Testis (tissue), 3 donors: ENCODE data around the gene MDM1. TPM values are rescaled to one million over a fixed set of nuclear protein-coding genes. Genes with fewer than 3 reads are reported as not detected.

Experiments used
- DNase-seq: peaks from one replicate; pipeline ENCODE4 v3.0.0-alpha.2; 2019
- H3K27ac ChIP-seq, 2 donors: fragments of 200-600 bp; sonication (generic); one replicate each; pipeline ENCODE4 v1.5.1; 2019
- H3K27me3 ChIP-seq: fragments of 200-600 bp; sonication (generic); one replicate; pipeline ENCODE4 v1.5.1; 2019
- H3K36me3 ChIP-seq: fragments of 200-600 bp; sonication (generic); one replicate; pipeline ENCODE4 v1.5.1; 2017; ENCODE audit warnings: low read depth; ENCODE audit errors: missing control alignments
- H3K4me1 ChIP-seq: fragments of 200-600 bp; sonication (generic); one replicate; pipeline ENCODE4 v1.5.1; 2019
- H3K4me3 ChIP-seq, 2 donors: fragments of 200-600 bp; sonication (generic); one replicate each; pipeline ENCODE4 v1.5.1; 2017 to 2019
- H3K9me3 ChIP-seq: fragments of 200-600 bp; sonication (generic); one replicate; pipeline ENCODE4 v1.5.1; 2017
- CTCF ChIP-seq, 3 experiments: fragments of 450-650 bp in 2 of 3; fragments of 200-600 bp in 1 of 3; sonication (generic) in 1 of 3; IDR thresholded peaks; one replicate each; pipeline ENCODE4 v1.5.1; 2016 to 2019; ENCODE audit warnings: antibody characterized with exemption in 3 of 3, mild to moderate bottlenecking in 2 of 3, moderate library complexity in 1 of 3
- POLR2A ChIP-seq: fragments of 450-650 bp; IDR thresholded peaks from one replicate; pipeline ENCODE4 v1.6.1; 2017; ENCODE audit warnings: antibody characterized with exemption, mild to moderate bottlenecking, moderate library complexity
- WGBS, 2 donors: methylation state at CpG; one replicate each; pipeline ENCODE4 v1.1.5; 2018; 5-methylcytosine and 5-hydroxymethylcytosine counted together
- intact Hi-C: fragments of 100-400 bp; cut with DNase I; formaldehyde crosslinking; loops from one replicate; pipeline ENCODE4 v1.15.1; 2023; ENCODE audit warnings: low total_unique reads
- polyA plus RNA-seq: library from polyadenylated mRNA; stranded (reverse); fragments of 350-450 nt; fragmentation: Illumina TruSeq; extraction: RNeasy Lipid Tissue Mini Kit (QIAGEN cat#74804); gene quantifications from one replicate; pipeline ENCODE4 v1.2.3, GENCODE V29; 2014; ENCODE audit warnings: low read depth, low replicate concordance; ENCODE audit not compliant: insufficient read depth
- total RNA-seq, 2 donors: library from RNA; depleted of rRNA; stranded (reverse); fragments of >200 nt; gene quantifications; one replicate each; pipeline ENCODE4 v1.2.3, GENCODE V29; 2016

MDM1 gene
- total and polyA plus RNA-seq, 3 donors from 2014 or later = 32.7 to 36.1 (median 35.3) TPM

GRCh38 chr12:68376901-68377300 is 44.7 kb upstream of the MDM1 start:
- Histone ChIP-seq H3K27ac (no peak overlapping the region), H3K4me1 (peaks cover 21% of the 10 kb centered on the region), H3K4me3 (no peak overlapping the region), H3K36me3 (no peaks in the 10 kb centered on the region), H3K27me3 (no peaks in the 10 kb centered on the region), H3K9me3 (no peaks in the 10 kb centered on the region)
- no peak for TF ChIP-seq POLR2A
- TF ChIP-seq CTCF (IDR thresholded peaks at IDR 0.05) = no peak
- intact Hi-C loops = no loop called here
- WGBS, 2 donors = 96 to 97% methylated on average over 7 of the region's 7 CpGs
- DNase-seq = no peak

- no peak for DNase-seq
- H3K27me3 ChIP-seq = no peaks in the 10 kb centered on the region
- no peak overlapping the region for H3K4me3 ChIP-seq
- intact Hi-C loops = no loop called here
- H3K27ac ChIP-seq = no peak overlapping the region
- WGBS, 2 donors = 73 to 84% methylated on average over 4 of the region's 4 CpGs
- no peaks in the 10 kb centered on the region for H3K36me3 ChIP-seq
- no peak for TF ChIP-seq CTCF (IDR thresholded peaks at IDR 0.05)
- TF ChIP-seq POLR2A = no peak
- no peaks in the 10 kb centered on the region for H3K9me3 ChIP-seq
- peaks cover 21% of the 10 kb centered on the region for H3K4me1 ChIP-seq
Observed at GRCh38 chr12:68375756-68376695, 43.9 kb upstream of the MDM1 start.

GRCh38 chr12:68374307-68374982 is 42.3 kb upstream of the MDM1 start:
- intact Hi-C loops = no loop called here
- Histone ChIP-seq H3K36me3 (no peaks in the 10 kb centered on the region), H3K9me3 (no peaks in the 10 kb centered on the region), H3K27me3 (no peaks in the 10 kb centered on the region), H3K4me3 (no peak overlapping the region), H3K27ac (peak overlapping the region in 1 of 2 donors; percentile 41), H3K4me1 (peaks cover 21% of the 10 kb centered on the region)
- DNase-seq = no peak
- WGBS, 2 donors = 70 to 76% methylated on average over 10 of the region's 10 CpGs
- no peak for TF ChIP-seq CTCF (IDR thresholded peaks at IDR 0.05)
- TF ChIP-seq POLR2A = no peak

GRCh38 chr12:68370667-68371066 is 38.5 kb upstream of the MDM1 start:
- TF ChIP-seq CTCF (IDR thresholded peaks at IDR 0.05) (no peak), POLR2A (no peak)
- Histone ChIP-seq H3K4me3 (no peak overlapping the region), H3K36me3 (no peaks in the 10 kb centered on the region), H3K27me3 (no peaks in the 10 kb centered on the region), H3K9me3 (no peaks in the 10 kb centered on the region), H3K4me1 (peaks cover 8% of the 10 kb centered on the region), H3K27ac (no peak overlapping the region)
- 81 to 95% methylated on average over 3 of the region's 3 CpGs for WGBS, 2 donors
- DNase-seq = no peak
- intact Hi-C loops = no loop called here
